Trophoblast cell (in vitro differentiated cells and primary cell): ENCODE measurements around the gene LRP5.
A peak's percentile ranks its signal among the peaks of the same experiment; 100 is the strongest.

Source experiments
- DNase-seq, 2 donors: peaks; one replicate each; pipeline ENCODE4 v3.0.0-alpha.2; 2016
- H2AFZ ChIP-seq: 2 replicates; pipeline ENCODE4 v1.6.1; 2013; ENCODE audit warnings: low read length, moderate library complexity, mild to moderate bottlenecking; ENCODE audit not compliant: insufficient read depth, poor library complexity
- H2AK5ac ChIP-seq: 2 replicates; pipeline ENCODE4 v1.6.1; 2013; ENCODE audit warnings: mild to moderate bottlenecking, low read length
- H2BK120ac ChIP-seq: 2 replicates; pipeline ENCODE4 v1.6.1; 2013; ENCODE audit warnings: low read length, mild to moderate bottlenecking, moderate library complexity; ENCODE audit not compliant: insufficient read depth, poor library complexity
- H2BK12ac ChIP-seq: 2 replicates; pipeline ENCODE4 v1.6.1; 2013; ENCODE audit warnings: mild to moderate bottlenecking, low read length, moderate library complexity
- H2BK5ac ChIP-seq: 2 replicates; pipeline ENCODE4 v1.6.1; 2013; ENCODE audit warnings: low read length, low read depth, moderate library complexity, mild to moderate bottlenecking; ENCODE audit not compliant: poor library complexity
- H3K14ac ChIP-seq: 2 replicates; pipeline ENCODE4 v1.6.1; 2013; ENCODE audit warnings: mild to moderate bottlenecking, low read length
- H3K18ac ChIP-seq: 2 replicates; pipeline ENCODE4 v1.6.1; 2013; ENCODE audit warnings: mild to moderate bottlenecking, low read length
- H3K23ac ChIP-seq: 2 replicates; pipeline ENCODE4 v1.6.1; 2013; ENCODE audit warnings: low read length
- H3K27ac ChIP-seq: 2 replicates; pipeline ENCODE4 v1.5.1; 2013; ENCODE audit warnings: low read depth, mild to moderate bottlenecking, inconsistent platforms, low read length, moderate library complexity
- H3K27me3 ChIP-seq: 2 replicates; pipeline ENCODE4 v1.6.1; 2013; ENCODE audit warnings: inconsistent platforms, mild to moderate bottlenecking, low read length, moderate library complexity; ENCODE audit not compliant: insufficient read depth
- H3K36me3 ChIP-seq, 2 experiments: 1 replicate in 1 of 2; 2 replicates in 1 of 2; pipeline ENCODE4 v1.6.1; 2013; ENCODE audit warnings: low read length in 2 of 2, mild to moderate bottlenecking in 2 of 2, moderate library complexity in 1 of 2; ENCODE audit not compliant: insufficient read depth in 2 of 2, control insufficient read depth in 1 of 2
- H3K4ac ChIP-seq: 2 replicates; pipeline ENCODE4 v1.6.1; 2013; ENCODE audit warnings: low read depth, mild to moderate bottlenecking, low read length, moderate library complexity
- H3K4me1 ChIP-seq, 2 experiments: 1 replicate in 1 of 2; 2 replicates in 1 of 2; pipeline ENCODE4 v1.6.1; 2013; ENCODE audit warnings: low read length in 2 of 2, mild to moderate bottlenecking in 2 of 2, moderate library complexity in 1 of 2; ENCODE audit not compliant: insufficient read depth in 2 of 2, control insufficient read depth in 1 of 2
- H3K4me2 ChIP-seq: 2 replicates; pipeline ENCODE4 v1.6.1; 2013; ENCODE audit warnings: inconsistent platforms, mild to moderate bottlenecking, low read length, moderate library complexity
- H3K4me3 ChIP-seq: 2 replicates; pipeline ENCODE4 v1.5.1; 2013; ENCODE audit warnings: mild to moderate bottlenecking, low read depth, low read length, inconsistent platforms
- H3K79me1 ChIP-seq: one replicate; pipeline ENCODE4 v1.6.1; 2013; ENCODE audit warnings: low read length
- H3K79me2 ChIP-seq: 2 replicates; pipeline ENCODE4 v1.6.1; 2013; ENCODE audit warnings: low read length, mild to moderate bottlenecking; ENCODE audit not compliant: control insufficient read depth, insufficient read depth, poor library complexity
- H3K9ac ChIP-seq: 2 replicates; pipeline ENCODE4 v1.6.1; 2013; ENCODE audit warnings: mild to moderate bottlenecking, low read length
- H3K9me3 ChIP-seq: 2 replicates; pipeline ENCODE4 v1.6.1; 2013; ENCODE audit warnings: low read depth, mild to moderate bottlenecking, control low read depth, inconsistent platforms, low read length; ENCODE audit not compliant: insufficient read depth
- H4K12ac ChIP-seq: 2 replicates; pipeline ENCODE4 v1.6.1; 2013; ENCODE audit warnings: low read depth, mild to moderate bottlenecking, low read length, moderate library complexity
- H4K8ac ChIP-seq: 2 replicates; pipeline ENCODE4 v1.6.1; 2013; ENCODE audit warnings: low read depth, mild to moderate bottlenecking, low read length, moderate library complexity
- H4K91ac ChIP-seq: one replicate; pipeline ENCODE4 v1.6.1; 2013; ENCODE audit warnings: low read depth, mild to moderate bottlenecking, low read length, moderate library complexity
- WGBS: extraction: QIAGEN DNeasy Blood & Tissue Kit; methylation state at CpG from one replicate; pipeline ENCODE4 v1.1.7; 2013; ENCODE audit warnings: missing lambda C conversion rate; ENCODE audit not compliant: insufficient read length, insufficient coverage; ENCODE audit errors: extremely low coverage; 5-methylcytosine and 5-hydroxymethylcytosine counted together

The LRP5 gene

GRCh38 chr11:68424981-68425865 lies 112.8 kb downstream of the LRP5 start:
- no peak overlapping the region for H3K23ac ChIP-seq

GRCh38 chr11:68425866-68426380 lies 113.5 kb downstream of the LRP5 start:
- H3K4me2 ChIP-seq = no peak overlapping the region
- H3K4me3 ChIP-seq = no peak overlapping the region
- no peak overlapping the region for H2BK120ac ChIP-seq
- H2AK5ac ChIP-seq = no peak overlapping the region
- H3K79me1 ChIP-seq = no peaks in the 10 kb centered on the region
- DNase-seq = no peak
- no peaks in the 10 kb centered on the region for H3K79me2 ChIP-seq
- no peak overlapping the region for H2BK12ac ChIP-seq
- no peak overlapping the region for H2BK5ac ChIP-seq
- no CpG with 5 or more reads among the region's 21 CpGs for WGBS
- no peak overlapping the region for H2AFZ ChIP-seq
- H3K27me3 ChIP-seq = no peaks in the 10 kb centered on the region
- peaks cover 8% of the 10 kb centered on the region for H3K9me3 ChIP-seq
- H3K23ac ChIP-seq = no peak overlapping the region
- H3K4ac ChIP-seq = no peak overlapping the region
- no peak overlapping the region for H3K27ac ChIP-seq
- H3K9ac ChIP-seq = no peak overlapping the region
- H3K18ac ChIP-seq = no peak overlapping the region
- no peaks in the 10 kb centered on the region for H3K4me1 ChIP-seq
- H4K8ac ChIP-seq = no peak overlapping the region
- H4K91ac ChIP-seq = no peak overlapping the region
- peaks cover 27 to 36% of the 10 kb centered on the region in 2 experiments for H3K36me3 ChIP-seq
- no peak overlapping the region for H4K12ac ChIP-seq
- H3K14ac ChIP-seq = no peak overlapping the region

More at GRCh38 chr11:68424981-68425865, 112.8 kb downstream of the LRP5 start:
- Histone ChIP-seq H2AK5ac (no peak overlapping the region), H4K91ac (no peak overlapping the region), H3K9me3 (peaks cover 8% of the 10 kb centered on the region), H3K18ac (no peak overlapping the region), H3K4me3 (no peak overlapping the region), H2BK12ac (no peak overlapping the region), H4K8ac (no peak overlapping the region), H4K12ac (no peak overlapping the region), H3K14ac (no peak overlapping the region), H3K27me3 (no peaks in the 10 kb centered on the region), H3K36me3 (peaks cover 27 to 36% of the 10 kb centered on the region in 2 experiments), H3K27ac (no peak overlapping the region), H3K9ac (no peak overlapping the region), H3K4me2 (no peak overlapping the region), H2BK5ac (no peak overlapping the region), H3K4me1 (no peaks in the 10 kb centered on the region), H3K79me1 (no peaks in the 10 kb centered on the region), H2AFZ (no peak overlapping the region), H3K79me2 (no peaks in the 10 kb centered on the region), H2BK120ac (no peak overlapping the region), H3K4ac (no peak overlapping the region)
- no peak for DNase-seq
- WGBS = no CpG with 5 or more reads among the region's 40 CpGs

- Histone ChIP-seq H2BK12ac (no peak overlapping the region), H3K4me3 (peak overlapping the region; percentile 59), H2BK120ac (no peak overlapping the region), H4K91ac (no peak overlapping the region), H3K27ac (no peak overlapping the region), H3K79me2 (no peaks in the 10 kb centered on the region), H2AK5ac (no peak overlapping the region), H3K23ac (no peak overlapping the region), H3K18ac (no peak overlapping the region), H2BK5ac (no peak overlapping the region), H2AFZ (no peak overlapping the region), H3K4me2 (no peak overlapping the region), H3K9ac (no peak overlapping the region), H3K4me1 (no peaks in the 10 kb centered on the region), H3K79me1 (no peaks in the 10 kb centered on the region), H3K9me3 (peaks cover 8% of the 10 kb centered on the region), H3K36me3 (peaks cover 36 to 47% of the 10 kb centered on the region in 2 experiments), H3K27me3 (no peaks in the 10 kb centered on the region), H4K8ac (no peak overlapping the region), H3K4ac (no peak overlapping the region), H4K12ac (no peak overlapping the region), H3K14ac (no peak overlapping the region)
- WGBS = no CpG with 5 or more reads among the region's 3 CpGs
- no peak for DNase-seq
Observed at GRCh38 chr11:68429661-68430060, 117.3 kb downstream of the LRP5 start.

- peaks cover 8% of the 10 kb centered on the region for H3K9me3 ChIP-seq
- no CpG with 5 or more reads among the region's 5 CpGs for WGBS
- no peaks in the 10 kb centered on the region for H3K79me1 ChIP-seq
- H3K23ac ChIP-seq = no peak overlapping the region
- H3K27ac ChIP-seq = no peak overlapping the region
- H2BK5ac ChIP-seq = no peak overlapping the region
- H2AFZ ChIP-seq = no peak overlapping the region
- H3K14ac ChIP-seq = no peak overlapping the region
- H3K36me3 ChIP-seq = peaks cover 31 to 45% of the 10 kb centered on the region in 2 experiments
- H3K27me3 ChIP-seq = no peaks in the 10 kb centered on the region
- H3K4me1 ChIP-seq = no peaks in the 10 kb centered on the region
- no peak overlapping the region for H4K8ac ChIP-seq
- H2BK120ac ChIP-seq = no peak overlapping the region
- no peak overlapping the region for H4K91ac ChIP-seq
- H3K79me2 ChIP-seq = no peaks in the 10 kb centered on the region
- no peak overlapping the region for H4K12ac ChIP-seq
- no peak overlapping the region for H2BK12ac ChIP-seq
- no peak overlapping the region for H3K4me2 ChIP-seq
- no peak overlapping the region for H3K9ac ChIP-seq
- no peak overlapping the region for H3K18ac ChIP-seq
- no peak for DNase-seq
- H3K4ac ChIP-seq = no peak overlapping the region
- no peak overlapping the region for H3K4me3 ChIP-seq
- H2AK5ac ChIP-seq = no peak overlapping the region
Observed at GRCh38 chr11:68430384-68430783, 118.0 kb downstream of the LRP5 start.
